Fibroblast of lung (primary cell): ENCODE data around the gene UST. TPM values are rescaled to one million over a fixed set of nuclear protein-coding genes. Genes with fewer than 3 reads are reported as not detected.

Source experiments
- DNase-seq, 2 donors: peaks; one replicate each; pipeline versions ENCODE4 v3.0.0 to v3.0.0-alpha.2; 2010; ENCODE audit warnings: low read depth in 2 of 2
- H2AFZ ChIP-seq: 2 replicates; pipeline ENCODE4 v1.5.1; 2012; ENCODE audit warnings: low read length, control low read depth, inconsistent platforms
- H3K27ac ChIP-seq: 2 replicates; pipeline ENCODE4 v1.5.1; 2011; ENCODE audit warnings: low read length, control low read depth; ENCODE audit not compliant: insufficient read depth
- H3K27me3 ChIP-seq: 2 replicates; pipeline ENCODE4 v1.5.1; 2011; ENCODE audit warnings: mild to moderate bottlenecking, low read length; ENCODE audit not compliant: control insufficient read depth, insufficient read depth
- H3K36me3 ChIP-seq: 2 replicates; pipeline ENCODE4 v1.5.1; 2011; ENCODE audit warnings: low read length; ENCODE audit not compliant: control insufficient read depth, insufficient read depth
- H3K4me1 ChIP-seq: 2 replicates; pipeline ENCODE4 v1.5.1; 2011; ENCODE audit warnings: low read length; ENCODE audit not compliant: control insufficient read depth, insufficient read depth; ENCODE audit errors: extremely low read depth
- H3K4me2 ChIP-seq: 2 replicates; pipeline ENCODE4 v1.5.1; 2011; ENCODE audit warnings: low read length, control low read depth; ENCODE audit not compliant: insufficient read depth; ENCODE audit errors: extremely low read depth
- H3K4me3 ChIP-seq, 4 experiments: fragments of 200-600 bp in 1 of 4; sonication (generic) in 1 of 4; replicated peaks in 1 of 4; 2 replicates each; pipeline ENCODE4 v1.5.1; 2011 to 2016; ENCODE audit warnings: low read length in 4 of 4, low read depth in 3 of 4, mild to moderate bottlenecking in 3 of 4, control low read depth in 2 of 4, inconsistent platforms in 1 of 4, mixed read lengths in 1 of 4; ENCODE audit not compliant: insufficient read depth in 1 of 4; ENCODE audit errors: control extremely low read depth in 1 of 4
- H3K79me2 ChIP-seq: 2 replicates; pipeline ENCODE4 v1.5.1; 2012; ENCODE audit warnings: mild to moderate bottlenecking, low read length, inconsistent platforms; ENCODE audit not compliant: control insufficient read depth, insufficient read depth
- H3K9ac ChIP-seq: 2 replicates; pipeline ENCODE4 v1.5.1; 2011; ENCODE audit warnings: mild to moderate bottlenecking, low read length, control low read depth; ENCODE audit not compliant: insufficient read depth
- H3K9me3 ChIP-seq: 2 replicates; pipeline ENCODE4 v1.5.1; 2012; ENCODE audit warnings: low read depth, low read length; ENCODE audit not compliant: control insufficient read depth, insufficient read depth
- H4K20me1 ChIP-seq: 2 replicates; pipeline ENCODE4 v1.5.1; 2011; ENCODE audit warnings: low read length; ENCODE audit not compliant: control insufficient read depth, insufficient read depth; ENCODE audit errors: extremely low read depth
- EZH2 ChIP-seq: IDR thresholded peaks from 2 replicates; pipeline ENCODE4 v1.5.1; 2012; ENCODE audit warnings: low read length, control low read depth, mild to moderate bottlenecking; ENCODE audit errors: missing control alignments
- polyA plus RNA-seq, 2 donors: library from polyadenylated mRNA; depleted of rRNA in 1 of 2; stranded (reverse) in 1 of 2; unstranded in 1 of 2; fragments of >200 nt; gene quantifications; 2 replicates each; pipeline ENCODE4 v1.2.1, GENCODE V29; 2011 to 2012; ENCODE audit warnings: missing spikeins in 1 of 2
- total RNA-seq: library from RNA; depleted of rRNA; stranded (reverse); fragments of >200 nt; gene quantifications from 2 replicates; pipeline ENCODE4 v1.2.1, GENCODE V29; 2014
- TF ChIP-seq, protein P1 (sequence below), 2 donors: IDR thresholded peaks in 1 of 2; conservative IDR thresholded peaks in 1 of 2; 1 replicate in 1 of 2; 2 replicates in 1 of 2; pipeline ENCODE4 v1.5.1; 2011 to 2012; ENCODE audit warnings: low read length in 2 of 2, control low read depth in 1 of 2, inconsistent platforms in 1 of 2, low read depth in 1 of 2, mild to moderate bottlenecking in 1 of 2

UST gene
- total and polyA plus RNA-seq, 2 donors (not counting 1 experiment from before 2014, with no cell fraction given): 6.8 to 19.5 TPM

DNA sequence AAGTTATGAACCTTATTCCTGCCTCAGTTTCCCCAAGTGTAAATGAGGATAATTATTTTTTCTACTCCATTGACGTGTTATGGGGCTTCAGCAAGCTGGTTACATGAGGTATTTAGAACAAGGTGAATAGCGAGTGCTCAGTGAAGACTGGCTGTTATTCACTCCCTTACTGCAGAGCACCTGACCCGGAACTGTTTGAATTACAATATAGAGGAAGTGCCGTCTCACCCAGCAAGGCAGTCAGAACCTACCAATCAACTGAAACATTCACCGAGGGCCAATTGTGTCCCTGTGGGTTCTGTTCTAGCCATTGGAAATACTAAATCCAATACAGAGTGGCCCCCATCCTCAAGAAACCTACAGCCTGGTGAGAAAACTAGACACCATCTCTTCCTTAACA, 216.9 kb downstream of the UST start:
- H3K36me3 ChIP-seq: no peaks in the 10 kb centered on the region

DNA sequence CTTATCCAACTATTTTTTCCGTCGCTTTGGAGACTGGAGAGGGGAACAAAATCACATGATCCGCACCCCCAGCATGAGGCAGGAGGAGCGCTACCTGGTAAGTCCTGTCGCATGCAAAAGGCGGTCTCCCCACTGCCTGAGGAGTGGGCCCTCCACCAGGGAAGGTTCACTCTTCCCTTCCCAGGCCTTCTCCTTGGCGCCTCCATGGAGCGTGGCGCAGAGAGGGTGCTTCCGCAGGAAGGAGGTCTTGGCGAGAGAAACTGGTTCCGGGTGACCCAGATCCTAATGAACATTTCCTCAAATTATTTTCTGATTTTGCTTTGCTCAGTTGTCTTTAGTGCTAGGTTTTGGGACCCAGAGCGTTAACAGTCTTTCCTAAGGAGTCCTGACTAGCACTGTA, 217.6 kb downstream of the UST start:
- no peaks in the 10 kb centered on the region for H3K9me3 ChIP-seq
- peaks cover 5% of the 10 kb centered on the region for H3K4me1 ChIP-seq
- H2AFZ ChIP-seq: no peak overlapping the region
- no peak overlapping the region for H3K9ac ChIP-seq
- no peaks in the 10 kb centered on the region for H3K79me2 ChIP-seq
- DNase-seq: no peak
- H4K20me1 ChIP-seq: no peaks in the 10 kb centered on the region
- H3K27me3 ChIP-seq: no peaks in the 10 kb centered on the region
- no peak overlapping the region for H3K27ac ChIP-seq
- TF ChIP-seq, protein P1, sequence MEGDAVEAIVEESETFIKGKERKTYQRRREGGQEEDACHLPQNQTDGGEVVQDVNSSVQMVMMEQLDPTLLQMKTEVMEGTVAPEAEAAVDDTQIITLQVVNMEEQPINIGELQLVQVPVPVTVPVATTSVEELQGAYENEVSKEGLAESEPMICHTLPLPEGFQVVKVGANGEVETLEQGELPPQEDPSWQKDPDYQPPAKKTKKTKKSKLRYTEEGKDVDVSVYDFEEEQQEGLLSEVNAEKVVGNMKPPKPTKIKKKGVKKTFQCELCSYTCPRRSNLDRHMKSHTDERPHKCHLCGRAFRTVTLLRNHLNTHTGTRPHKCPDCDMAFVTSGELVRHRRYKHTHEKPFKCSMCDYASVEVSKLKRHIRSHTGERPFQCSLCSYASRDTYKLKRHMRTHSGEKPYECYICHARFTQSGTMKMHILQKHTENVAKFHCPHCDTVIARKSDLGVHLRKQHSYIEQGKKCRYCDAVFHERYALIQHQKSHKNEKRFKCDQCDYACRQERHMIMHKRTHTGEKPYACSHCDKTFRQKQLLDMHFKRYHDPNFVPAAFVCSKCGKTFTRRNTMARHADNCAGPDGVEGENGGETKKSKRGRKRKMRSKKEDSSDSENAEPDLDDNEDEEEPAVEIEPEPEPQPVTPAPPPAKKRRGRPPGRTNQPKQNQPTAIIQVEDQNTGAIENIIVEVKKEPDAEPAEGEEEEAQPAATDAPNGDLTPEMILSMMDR (conservative IDR thresholded peaks at IDR 0.05 in 1 of 2, IDR thresholded peaks at IDR 0.05 in 1 of 2; ENCODE audit: low read depth in 1 of 2, low read length in 2 of 2): no peak
- no peak for TF ChIP-seq EZH2
- no peak overlapping the region for H3K4me3 ChIP-seq
- H3K4me2 ChIP-seq: no peak overlapping the region
- H3K36me3 ChIP-seq: no peaks in the 10 kb centered on the region

More for the DNA sequence above, 216.9 kb downstream of the UST start:
- Histone ChIP-seq H3K27me3 (no peaks in the 10 kb centered on the region), H3K4me1 (peaks cover 2% of the 10 kb centered on the region), H4K20me1 (no peaks in the 10 kb centered on the region), H3K27ac (no peak overlapping the region), H3K9me3 (no peaks in the 10 kb centered on the region), H3K79me2 (no peaks in the 10 kb centered on the region), H3K9ac (no peak overlapping the region), H3K4me2 (no peak overlapping the region), H3K4me3 (no peak overlapping the region), H2AFZ (no peak overlapping the region)
- DNase-seq: no peak
- TF ChIP-seq, protein P1 (conservative IDR thresholded peaks at IDR 0.05 in 1 of 2, IDR thresholded peaks at IDR 0.05 in 1 of 2; ENCODE audit: low read depth in 1 of 2, low read length in 2 of 2): no peak
- TF ChIP-seq EZH2: no peak

DNA sequence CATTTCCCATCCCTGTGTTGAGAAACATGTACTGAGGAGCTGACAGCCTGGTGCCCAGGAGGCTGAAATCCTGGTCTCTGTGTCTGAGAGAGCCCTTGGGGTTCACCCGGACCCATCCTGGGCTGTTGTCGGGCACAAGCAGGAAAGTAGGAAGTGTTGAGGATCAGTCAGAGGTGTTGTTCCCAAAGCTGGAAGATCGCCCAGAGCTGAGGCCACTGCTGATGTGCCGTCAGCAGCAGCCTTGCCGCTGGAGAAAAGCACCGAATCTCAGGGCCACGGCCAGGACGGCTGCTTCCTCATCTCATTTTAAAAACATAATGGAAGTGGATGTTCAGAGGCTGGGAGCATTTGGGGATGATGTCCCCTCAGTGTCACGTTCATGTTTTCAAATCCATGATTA, 218.5 kb downstream of the UST start:
- Histone ChIP-seq H3K27ac (no peak overlapping the region), H4K20me1 (no peaks in the 10 kb centered on the region), H3K4me1 (peaks cover 5% of the 10 kb centered on the region), H3K9me3 (no peaks in the 10 kb centered on the region), H3K4me2 (no peak overlapping the region), H3K9ac (no peak overlapping the region), H3K36me3 (no peaks in the 10 kb centered on the region), H2AFZ (no peak overlapping the region), H3K79me2 (no peaks in the 10 kb centered on the region), H3K4me3 (no peak overlapping the region), H3K27me3 (no peaks in the 10 kb centered on the region)
- TF ChIP-seq, protein P1 (conservative IDR thresholded peaks at IDR 0.05 in 1 of 2, IDR thresholded peaks at IDR 0.05 in 1 of 2; ENCODE audit: low read depth in 1 of 2, low read length in 2 of 2): no peak
- TF ChIP-seq EZH2: no peak
- DNase-seq: no peak
